WTC11 (cell line): Measurements from ENCODE around the gene NUP62CL.

ENCODE experiments used
- ARID4B ChIP-seq: sonication (generic); formaldehyde crosslinking; IDR thresholded peaks from 2 replicates; pipeline ENCODE4 v1.8.0; 2023; ENCODE audit warnings: missing genetic modification reagents, mild to moderate bottlenecking, borderline replicate concordance
- ATF2 ChIP-seq: sonication (generic); formaldehyde crosslinking; IDR thresholded peaks from 2 replicates; pipeline ENCODE4 v1.8.1; 2022; ENCODE audit warnings: low read depth, missing genetic modification reagents, borderline replicate concordance
- CTCF ChIP-seq: fragments of 200-600 bp; IDR thresholded peaks from 2 replicates; pipeline ENCODE4 v1.8.0; 2022; ENCODE audit warnings: antibody characterized with exemption
- E2F1 ChIP-seq: sonication (generic); formaldehyde crosslinking; IDR thresholded peaks from 2 replicates; pipeline ENCODE4 v1.8.0; 2022; ENCODE audit warnings: mild to moderate bottlenecking, missing genetic modification reagents
- E2F4 ChIP-seq: sonication (generic); formaldehyde crosslinking; IDR thresholded peaks from 2 replicates; pipeline ENCODE4 v1.8.1; 2022; ENCODE audit warnings: low read depth, mild to moderate bottlenecking, moderate library complexity, missing genetic modification reagents, borderline replicate concordance
- ERG ChIP-seq: fragments of 250-450 bp; sonication (Bioruptor Pico); IDR thresholded peaks from 2 replicates; pipeline ENCODE4 v1.8.0; 2021; ENCODE audit warnings: mild to moderate bottlenecking
- FOXJ3 ChIP-seq: sonication (generic); formaldehyde crosslinking; IDR thresholded peaks from 2 replicates; pipeline ENCODE4 v1.9.0; 2021; ENCODE audit warnings: missing genetic modification reagents, mild to moderate bottlenecking, borderline replicate concordance
- HMGXB4 ChIP-seq: sonication (generic); formaldehyde crosslinking; IDR thresholded peaks from 2 replicates; pipeline ENCODE4 v1.8.1; 2023; ENCODE audit warnings: mild to moderate bottlenecking, moderate library complexity, missing genetic modification reagents
- PRDM15 ChIP-seq: sonication (generic); formaldehyde crosslinking; IDR thresholded peaks from 2 replicates; pipeline ENCODE4 v1.8.0; 2022; ENCODE audit warnings: missing genetic modification reagents

GRCh38 chrX:107102980-107103379 is 103.3 kb downstream of the NUP62CL start:
- TF ChIP-seq PRDM15 (CRISPR knock-in tag) (no peak), ERG (CRISPR knock-in tag) (no peak), E2F1 (no peak), FOXJ3 (CRISPR knock-in tag) (no peak), ATF2 (CRISPR knock-in tag) (no peak), ARID4B (CRISPR knock-in tag) (no peak), E2F4 (no peak), HMGXB4 (CRISPR knock-in tag) (no peak), CTCF (no peak)
